ENCODE results near the gene NMT1. TPM values are rescaled to one million over a fixed set of nuclear protein-coding genes. Genes with fewer than 3 reads are reported as not detected.

The NMT1 gene
- total and polyA plus RNA-seq, 2 of the 13 experiments (the other 11 are each of a cell fraction or from before 2014, with no cell fraction given) = 75.7 to 142 TPM

DNA sequence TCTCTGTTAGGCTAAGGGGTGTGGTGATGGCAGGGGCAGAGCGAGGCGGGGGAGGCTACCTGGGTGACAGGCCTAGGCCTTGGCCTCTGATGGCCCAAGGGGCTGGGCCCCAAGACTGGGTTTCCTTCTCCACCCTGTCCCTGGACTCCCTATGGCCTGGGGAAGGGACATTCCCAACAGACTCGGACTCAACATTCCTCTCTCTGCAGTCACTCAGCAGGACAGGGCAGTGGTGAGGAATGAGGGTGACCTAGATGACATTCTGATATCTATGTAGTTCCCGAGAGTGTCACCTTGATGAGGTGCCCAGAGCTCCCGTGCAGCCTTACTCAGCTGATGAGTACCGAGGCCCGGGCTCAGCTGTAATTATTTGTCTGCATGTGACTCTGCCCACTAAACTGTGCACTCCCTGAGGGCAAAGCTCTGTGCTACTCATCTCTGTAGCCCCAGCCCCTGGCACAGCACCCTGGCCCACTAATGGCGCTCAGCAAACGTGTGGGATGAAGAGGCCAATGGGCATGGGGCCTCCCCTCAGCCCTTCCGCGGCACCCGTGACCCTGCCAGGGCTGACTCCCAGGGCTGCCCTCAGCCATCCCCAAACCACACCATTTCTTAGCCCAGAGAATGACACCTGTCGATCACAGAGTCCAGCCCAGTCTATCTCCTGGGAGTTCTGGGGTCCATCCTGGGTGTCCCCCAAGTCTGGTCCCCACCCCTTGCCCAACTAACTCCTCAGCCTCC is 69.0 kb downstream of the NMT1 start (continued):
- TF ChIP-seq EED (CRISPR knock-in tag; IDR thresholded peaks at IDR 0.05) (peak; percentile 12; the same call in 1 of the 2 replicates), HNRNPL (IDR thresholded peaks at IDR 0.05; ENCODE audit: low read depth, low read length) (peak; percentile 78), SNRNP70 (IDR thresholded peaks at IDR 0.05; ENCODE audit: low read depth, low read length) (no peak), BRD4 (CRISPR knock-in tag; IDR thresholded peaks at IDR 0.05) (no peak), ZNF816 (CRISPR knock-in tag; IDR thresholded peaks at IDR 0.05; ENCODE audit: borderline replicate concordance) (no peak), POLR2AphosphoS5 (IDR thresholded peaks at IDR 0.05; ENCODE audit: low read depth, low read length) (no peak), WIZ (CRISPR knock-in tag; IDR thresholded peaks at IDR 0.05) (no peak), ZNF260 (CRISPR knock-in tag; IDR thresholded peaks at IDR 0.05; ENCODE audit: borderline replicate concordance, low read depth) (no peak)
- TF ChIP-seq, protein P1, sequence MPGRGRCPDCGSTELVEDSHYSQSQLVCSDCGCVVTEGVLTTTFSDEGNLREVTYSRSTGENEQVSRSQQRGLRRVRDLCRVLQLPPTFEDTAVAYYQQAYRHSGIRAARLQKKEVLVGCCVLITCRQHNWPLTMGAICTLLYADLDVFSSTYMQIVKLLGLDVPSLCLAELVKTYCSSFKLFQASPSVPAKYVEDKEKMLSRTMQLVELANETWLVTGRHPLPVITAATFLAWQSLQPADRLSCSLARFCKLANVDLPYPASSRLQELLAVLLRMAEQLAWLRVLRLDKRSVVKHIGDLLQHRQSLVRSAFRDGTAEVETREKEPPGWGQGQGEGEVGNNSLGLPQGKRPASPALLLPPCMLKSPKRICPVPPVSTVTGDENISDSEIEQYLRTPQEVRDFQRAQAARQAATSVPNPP (CRISPR knock-in tag; IDR thresholded peaks at IDR 0.05) = no peak

GRCh38 chr17:45130681-45131615 is 69.8 kb downstream of the NMT1 start:
- ChIA-PET POLR2A (interaction anchor here (0.7 to 4.7 kb wide), 7 partner anchors 13 to 71 kb away, joined by 3 to 71 read pairs (median 4); partner anchors contain the start of genes HEXIM1 and HEXIM2), CTCF (ENCODE audit: low intra/inter-chr PET ratio, low total read pairs) (interaction anchor here (1.5 to 3.1 kb wide), 3 partner anchors 22 to 71 kb away, joined by 3 to 26 read pairs (median 12); no protein-coding TSS in a partner anchor)
- BruUV-seq (replicated peaks) = TSS peak; percentile 59
- DNase-seq (ENCODE audit: low spot score) (no peak), FAIRE-seq (no peak), ATAC-seq (no peak)
- Histone ChIP-seq H3K9me3 (ENCODE audit: low read length) (no peaks in the 10 kb centered on the region), H3K27ac (ENCODE audit: extremely low read length, insufficient read depth, low read length) (no peak overlapping the region), H2AFZ (ENCODE audit: low read length) (no peak overlapping the region), H3K36me3 (replicated peaks in 1 of 2; ENCODE audit: control insufficient read depth in 1 of 2, insufficient read depth in 2 of 2, low read length in 2 of 2) (no peaks in the 10 kb centered on the region), H3K4me1 (ENCODE audit: insufficient read depth, low read length) (peaks cover 60% of the 10 kb centered on the region), H3K4me3 (replicated peaks in 1 of 3; ENCODE audit: insufficient read depth in 1 of 3, low read depth in 2 of 3, low read length in 3 of 3) (peak overlapping the region in 2 of 3 experiments; percentile 92 to 95; a peak in 4 of 6 replicates), H3K79me2 (ENCODE audit: insufficient read depth, low read length) (peaks cover 8% of the 10 kb centered on the region), H3K27me3 (ENCODE audit: control insufficient read depth in 1 of 2, insufficient read depth in 2 of 2, low read length in 2 of 2) (no peaks in the 10 kb centered on the region), H3K9ac (ENCODE audit: insufficient read depth, low read depth, low read length) (peak overlapping the region; percentile 69; the same call in 1 of the 2 replicates), H3K4me2 (ENCODE audit: low read depth, low read length) (peak overlapping the region; percentile 78), H4K20me1 (ENCODE audit: insufficient read depth, low read length) (no peaks in the 10 kb centered on the region)
- in situ Hi-C loops (cut with HindIII; ENCODE audit: extremely low pct_ligation_motif_present, low pct_unique_long_range_greater_than_20kb) (loop anchor here (5.0 to 10.0 kb wide), 2 partner anchors 34 to 244 kb away; no protein-coding TSS in a partner anchor), intact Hi-C loops (cut with micrococcal nuclease; ENCODE audit: unreplicated experiment) (no loop called here)
- WGBS (ENCODE audit: low lambda C conversion rate) = 79% methylated on average over 17 of the region's 17 CpGs
- TF ChIP-seq GABPB1 (CRISPR knock-in tag; IDR thresholded peaks at IDR 0.05) (peak; percentile 3; the same call in 1 of the 2 replicates), ZBTB26 (CRISPR knock-in tag; IDR thresholded peaks at IDR 0.05; ENCODE audit: borderline replicate concordance) (no peak), SP4 (CRISPR knock-in tag; IDR thresholded peaks at IDR 0.05) (no peak), ZNF768 (CRISPR knock-in tag; IDR thresholded peaks at IDR 0.05) (peak; percentile 96), TOPORS (CRISPR knock-in tag; IDR thresholded peaks at IDR 0.05) (no peak), ZKSCAN5 (CRISPR knock-in tag; IDR thresholded peaks at IDR 0.05) (no peak), ZNF44 (CRISPR knock-in tag; IDR thresholded peaks at IDR 0.05) (0 out of 2 replicates have a peak, but pooled peaks have one; percentile 4), ESRRA (CRISPR knock-in tag; IDR thresholded peaks at IDR 0.05; ENCODE audit: low read depth) (no peak), NFE2L1 (CRISPR knock-in tag; IDR thresholded peaks at IDR 0.05; ENCODE audit: borderline replicate concordance) (peak; percentile 68; the same call in 1 of the 2 replicates), TRIM24 (CRISPR knock-in tag; IDR thresholded peaks at IDR 0.05) (no peak)

All from HepG2 (cell line).